HT1080 (cell line): ENCODE data around the gene ADAMTS15. TPM values are rescaled to one million over a fixed set of nuclear protein-coding genes. Genes with fewer than 3 reads are reported as not detected.
A peak's percentile ranks its signal among the peaks of the same experiment; 100 is the strongest.

Source experiments
- DNase-seq: peaks from one replicate; pipeline ENCODE4 v3.0.0-alpha.2; 2015; ENCODE audit warnings: low read depth
- total RNA-seq: library from RNA; depleted of rRNA; stranded (reverse); fragments of >200 nt; shearing (Covaris generic); gene quantifications from 2 replicates; pipeline ENCODE4 v1.2.3, GENCODE V29; 2014

Gene ADAMTS15
- total RNA-seq, 1 experiment from 2014 or later = 0.08 TPM

DNA sequence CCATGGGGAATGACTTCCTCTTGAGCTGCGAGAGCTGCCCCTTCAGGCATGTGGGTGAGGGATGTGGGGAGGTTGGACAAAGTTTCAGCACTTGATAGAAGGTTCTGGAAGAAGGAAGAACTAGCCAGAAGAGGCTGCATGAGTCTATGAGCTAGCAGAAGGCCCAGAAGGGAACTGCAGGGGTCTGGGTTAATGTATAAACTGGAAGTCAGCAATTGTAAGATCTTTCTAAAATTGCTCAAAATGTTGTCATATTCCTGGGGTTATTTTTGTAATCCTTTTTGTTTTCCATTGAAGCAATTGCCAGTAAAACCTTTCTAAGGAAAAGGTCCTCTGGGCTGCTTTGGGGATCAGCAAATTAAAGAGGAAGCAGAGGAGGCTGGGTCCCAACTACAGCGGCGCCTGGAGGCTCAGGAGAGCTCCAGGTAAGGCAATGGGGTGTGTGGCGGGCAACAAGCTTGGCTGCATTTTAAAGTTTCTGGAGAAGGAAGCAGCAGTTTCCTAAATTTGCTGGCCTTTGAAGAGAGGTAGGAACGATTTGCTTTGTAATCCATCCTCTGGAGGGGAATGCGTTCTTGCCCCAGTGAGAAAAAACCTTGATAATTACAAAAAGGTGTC is 29.2 kb downstream of the ADAMTS15 start:
- no peak for DNase-seq

DNA sequence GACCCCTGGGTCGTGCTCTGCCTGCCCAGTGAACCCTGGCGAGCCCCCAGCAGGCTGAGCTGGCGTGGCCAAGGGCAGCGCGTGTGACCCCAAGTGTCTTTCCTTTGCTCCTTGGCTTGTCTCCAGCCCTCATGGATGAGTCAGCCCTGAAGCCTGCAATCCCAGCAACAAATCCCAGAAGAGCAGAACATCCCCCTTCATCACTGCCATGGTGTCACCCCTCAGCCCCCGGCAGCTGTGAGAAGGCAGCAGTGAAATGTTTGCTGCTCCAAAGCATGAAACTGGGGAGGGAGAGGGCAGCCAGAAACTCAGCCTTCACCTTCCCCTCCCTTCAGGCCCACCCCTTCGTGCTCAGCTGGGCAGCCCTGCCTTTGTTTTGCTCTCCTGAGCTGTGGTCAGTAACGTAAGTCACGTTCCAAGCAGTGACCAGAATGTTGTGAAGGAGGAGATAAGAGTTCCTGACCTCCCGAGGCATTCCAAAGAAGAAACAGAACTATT is 29.8 kb downstream of the ADAMTS15 start:
- DNase-seq = peak; percentile 81

DNA sequence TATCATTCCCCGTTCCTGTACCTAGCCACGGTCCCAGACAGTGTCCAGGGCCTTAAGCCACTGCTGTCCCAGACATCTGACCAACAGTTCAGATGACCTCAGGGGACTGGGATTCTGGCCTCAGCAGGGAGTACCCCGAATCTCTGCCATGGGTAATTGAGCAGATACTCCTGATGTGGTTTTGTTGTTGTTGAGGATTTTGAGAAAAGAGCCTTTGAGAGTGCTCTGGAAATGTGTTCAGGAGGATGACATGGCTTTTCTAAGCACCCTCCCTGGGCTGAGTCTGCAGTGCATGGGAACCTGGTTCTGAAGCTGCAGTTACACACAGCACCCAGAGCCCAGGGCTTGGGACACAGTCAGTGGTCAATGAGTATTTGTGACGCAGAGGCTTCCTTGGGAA is 30.4 kb downstream of the ADAMTS15 start:
- no peak for DNase-seq

DNA sequence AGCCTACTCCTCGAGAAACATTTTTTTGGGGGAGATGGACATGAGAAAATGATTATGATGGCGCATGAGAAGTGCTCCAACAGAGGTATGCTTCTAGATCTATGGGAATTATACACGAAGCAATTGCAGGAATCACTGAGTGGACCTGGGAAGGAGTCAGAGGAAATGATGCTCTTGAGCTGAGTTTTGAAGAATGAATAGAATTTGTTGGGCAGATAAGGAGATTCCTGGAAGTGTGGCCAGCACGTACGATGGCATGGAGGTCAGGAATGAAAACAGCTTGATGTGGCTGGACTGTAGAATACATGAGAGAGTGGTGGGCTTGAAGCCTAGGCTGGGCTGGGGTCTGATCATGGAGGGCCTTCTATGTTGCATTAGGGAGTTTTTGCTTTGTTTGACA is 31.7 kb downstream of the ADAMTS15 start:
- no peak for DNase-seq

DNA sequence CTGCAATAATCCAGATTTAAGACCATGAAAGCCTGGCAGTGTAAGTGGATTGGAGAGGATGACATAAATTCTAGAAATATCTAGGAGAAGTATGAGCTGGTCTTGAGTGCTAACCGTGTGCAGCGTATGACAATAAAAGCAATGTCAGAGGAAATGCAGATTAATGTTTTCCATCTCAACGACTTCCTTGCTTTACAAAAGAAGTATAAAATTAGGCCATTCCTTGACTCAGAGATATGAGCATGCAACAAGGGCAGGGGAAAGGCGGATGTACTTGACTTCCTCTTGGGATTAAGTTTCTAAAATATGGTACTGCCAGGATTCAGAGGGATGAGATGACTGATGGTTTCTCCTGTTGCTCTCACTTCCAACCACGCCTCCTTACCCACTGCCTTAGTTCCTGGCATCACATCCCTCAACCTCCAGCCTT is 32.3 kb downstream of the ADAMTS15 start:
- peak; percentile 77 for DNase-seq

DNA sequence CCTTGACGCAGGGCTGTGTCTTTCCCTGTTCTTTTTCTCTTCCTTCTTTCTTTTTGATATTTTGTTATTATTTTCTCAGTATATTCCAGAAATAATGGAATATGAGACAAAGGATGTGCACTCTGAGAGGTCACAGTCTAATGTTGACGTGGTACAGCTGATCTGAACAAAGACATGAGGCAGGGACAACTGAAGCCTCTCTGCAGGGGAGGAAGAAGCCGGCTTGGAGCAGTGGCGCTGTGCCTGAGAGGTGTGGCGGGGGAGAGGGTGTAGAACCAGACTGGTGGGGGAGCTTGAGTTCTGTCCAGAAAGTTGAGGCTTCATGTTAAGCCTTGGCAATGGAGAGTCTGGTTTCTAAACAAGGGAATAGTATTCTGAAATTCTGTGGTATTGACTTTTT is 34.7 kb downstream of the ADAMTS15 start:
- no peak for DNase-seq

DNA sequence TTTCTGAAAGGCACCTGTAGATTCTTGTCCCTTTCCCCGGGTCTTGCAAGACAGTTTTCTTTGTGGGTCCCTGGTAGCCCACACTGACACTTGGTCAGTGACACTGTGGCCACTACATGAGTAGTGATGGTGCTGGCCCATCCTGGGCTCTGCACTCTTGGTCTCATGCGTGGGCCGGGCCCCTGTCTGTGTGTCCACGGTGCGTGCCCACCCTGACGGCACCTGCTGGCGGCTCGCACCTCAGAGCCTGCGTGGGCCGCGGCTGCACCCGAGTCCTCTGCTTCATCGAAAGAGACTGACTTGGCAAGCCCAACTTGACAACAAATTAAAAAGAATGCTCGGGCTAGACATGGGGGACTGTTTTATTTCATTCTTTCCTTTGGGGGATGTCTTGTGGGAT is 37.5 kb downstream of the ADAMTS15 start:
- DNase-seq = no peak

DNA sequence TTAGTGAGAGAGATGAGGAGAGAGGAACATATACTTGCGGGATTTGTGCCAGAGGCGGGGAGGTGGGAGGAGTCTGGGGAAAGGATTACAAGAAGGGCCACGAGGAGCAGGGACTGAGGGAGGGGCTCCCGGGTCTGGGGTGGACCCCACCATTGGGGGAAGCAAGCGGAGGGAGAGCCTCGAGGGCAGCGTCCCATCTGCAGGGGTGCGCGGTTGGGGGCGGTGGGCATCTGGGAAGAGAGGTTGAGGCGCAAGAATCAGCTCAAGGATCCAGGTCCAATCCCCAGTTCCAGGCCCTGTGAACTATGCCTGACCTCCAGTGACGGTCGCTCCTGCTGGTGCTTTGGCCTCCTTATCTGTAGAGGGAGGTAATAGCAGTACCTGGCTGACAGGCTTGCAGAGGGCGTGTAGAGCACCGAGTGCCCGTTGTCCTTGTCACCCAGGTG is 38.0 kb downstream of the ADAMTS15 start:
- no peak for DNase-seq

DNA sequence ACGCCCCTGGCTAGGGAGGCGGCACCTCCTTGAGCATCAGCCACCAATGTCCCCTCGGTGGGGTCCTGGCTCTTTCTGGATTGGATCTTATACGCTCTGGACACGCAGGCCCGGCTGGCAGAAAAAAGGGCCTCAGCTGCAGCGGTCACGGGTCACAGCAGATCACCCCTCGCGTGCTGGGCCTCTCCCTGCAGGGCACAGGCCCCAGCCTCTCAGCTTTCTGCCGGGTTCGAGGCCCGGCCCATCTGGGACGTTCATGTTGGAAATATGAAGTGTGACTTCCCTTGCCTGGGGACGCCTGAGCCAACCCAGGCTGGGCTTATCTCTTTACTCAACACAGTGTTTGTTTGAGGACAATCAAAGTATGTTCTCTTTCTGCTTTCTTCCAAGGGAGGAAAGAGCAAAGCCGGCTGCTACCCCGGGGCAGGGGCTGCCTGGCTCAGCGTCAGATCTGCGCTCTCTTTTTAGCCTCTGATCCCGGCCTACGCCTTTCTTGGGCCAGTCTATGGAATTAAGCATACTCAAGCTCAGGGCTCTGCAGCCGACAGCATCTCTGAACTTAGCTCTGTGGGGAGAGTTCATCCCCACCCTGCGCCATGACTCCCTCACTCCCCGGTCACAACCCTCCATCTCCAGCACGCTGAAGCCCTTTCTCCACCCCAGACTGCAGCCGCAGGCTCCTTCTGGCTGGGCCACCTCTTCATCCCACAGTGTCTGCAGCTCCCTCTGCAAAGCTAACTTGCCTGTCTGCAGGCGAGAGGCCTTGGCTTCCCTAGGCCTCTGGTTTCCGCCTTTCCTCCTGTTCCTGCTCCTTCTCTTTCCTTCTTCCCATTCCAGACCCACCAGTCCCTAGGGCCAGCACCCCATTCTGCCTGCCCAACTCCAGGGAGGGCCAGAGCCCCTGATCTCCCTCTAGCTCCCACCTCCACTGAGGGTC is 38.8 kb downstream of the ADAMTS15 start:
- no peak for DNase-seq

DNA sequence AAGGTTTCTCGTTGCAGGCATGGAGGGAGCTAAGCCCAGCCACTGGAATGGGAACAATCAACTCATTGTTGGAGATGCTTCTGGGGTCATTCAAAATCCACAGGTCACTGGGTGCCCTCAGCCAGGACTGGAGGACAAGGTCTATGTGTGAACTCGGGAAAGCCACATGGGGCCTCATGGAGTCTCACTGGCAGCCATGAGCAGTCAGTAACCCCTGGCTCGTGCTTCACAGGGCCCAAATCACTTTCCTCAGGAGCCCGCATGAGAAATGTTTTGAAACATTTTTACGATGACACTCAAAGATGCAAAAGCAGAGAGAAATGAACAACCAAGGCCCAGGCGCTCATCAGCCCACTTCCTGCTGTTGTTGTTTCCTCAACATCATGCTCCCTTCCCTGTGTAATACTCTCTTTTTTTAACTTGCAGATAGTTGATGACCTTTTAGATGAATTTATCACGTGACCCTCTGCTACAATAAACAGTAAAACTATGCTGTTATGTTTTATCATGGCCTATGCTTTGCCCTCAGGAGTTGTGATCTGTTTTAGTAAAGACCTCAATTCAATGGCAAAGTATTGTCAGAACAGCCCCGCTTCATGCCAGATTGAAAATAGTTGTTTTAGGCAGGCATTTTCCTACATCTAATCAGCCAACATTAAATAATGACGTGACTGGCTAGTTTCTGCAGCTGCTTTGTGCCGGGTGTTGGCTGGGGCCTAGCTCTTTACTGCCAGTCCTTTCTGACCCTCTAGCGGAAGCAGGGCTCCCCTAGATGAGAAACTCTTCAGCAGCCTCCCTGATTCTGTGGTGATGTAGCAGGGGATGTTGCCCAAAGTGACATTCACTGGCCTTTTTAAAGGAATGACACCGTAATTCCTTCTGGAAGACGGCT is 39.7 kb downstream of the ADAMTS15 start:
- no peak for DNase-seq

DNA sequence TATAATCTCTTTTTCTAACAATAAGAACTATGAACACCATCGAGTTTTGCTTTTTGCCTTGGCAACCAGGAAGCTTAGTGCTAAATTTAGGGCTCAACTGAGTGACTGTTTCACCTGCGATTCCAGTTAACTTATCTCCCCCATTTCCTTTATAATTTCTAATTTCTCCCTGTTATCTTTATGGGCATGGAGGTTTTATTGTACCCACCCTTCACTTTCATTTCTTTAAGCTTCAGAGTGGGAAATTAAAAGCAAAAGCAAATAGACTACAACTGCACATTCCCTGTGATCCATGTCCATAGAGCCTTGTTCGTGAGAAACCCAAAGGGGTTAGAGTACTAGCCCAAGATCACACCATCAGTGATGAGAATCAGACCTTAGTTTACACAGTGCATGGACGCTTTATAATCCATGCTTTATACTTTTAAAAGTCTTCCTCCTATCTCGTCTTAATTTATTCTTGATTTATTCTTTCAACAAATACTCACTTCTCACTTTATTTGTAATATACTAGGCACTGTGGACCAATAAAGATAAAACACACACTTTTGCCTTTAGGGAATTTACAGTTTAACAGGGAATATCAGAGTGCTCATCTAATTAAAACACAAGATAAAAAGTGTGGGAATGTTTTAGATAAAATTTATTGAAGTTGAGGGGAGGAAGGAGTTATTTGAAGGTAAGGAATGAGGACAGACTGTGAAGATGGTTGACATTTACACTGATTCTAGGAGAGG is 40.6 kb downstream of the ADAMTS15 start:
- DNase-seq = no peak

DNA sequence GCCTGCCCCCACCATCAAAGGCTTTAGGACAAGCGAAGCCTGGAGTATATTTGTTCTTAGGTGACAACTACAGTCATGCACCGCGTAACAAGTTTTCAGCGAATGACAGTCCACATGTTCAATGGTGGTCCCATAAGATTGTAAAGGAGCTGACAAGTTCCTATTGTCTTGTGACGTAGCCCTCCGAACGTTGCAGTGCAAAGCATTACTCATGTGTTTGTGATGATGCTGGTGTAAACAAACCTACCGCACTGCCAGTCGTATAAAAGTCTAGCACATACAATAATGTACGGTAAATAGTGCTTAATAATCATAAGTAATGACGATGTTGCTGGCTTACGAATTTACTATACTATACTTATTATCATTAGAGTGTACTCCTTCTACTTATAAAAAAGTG is 41.3 kb downstream of the ADAMTS15 start:
- no peak for DNase-seq

DNA sequence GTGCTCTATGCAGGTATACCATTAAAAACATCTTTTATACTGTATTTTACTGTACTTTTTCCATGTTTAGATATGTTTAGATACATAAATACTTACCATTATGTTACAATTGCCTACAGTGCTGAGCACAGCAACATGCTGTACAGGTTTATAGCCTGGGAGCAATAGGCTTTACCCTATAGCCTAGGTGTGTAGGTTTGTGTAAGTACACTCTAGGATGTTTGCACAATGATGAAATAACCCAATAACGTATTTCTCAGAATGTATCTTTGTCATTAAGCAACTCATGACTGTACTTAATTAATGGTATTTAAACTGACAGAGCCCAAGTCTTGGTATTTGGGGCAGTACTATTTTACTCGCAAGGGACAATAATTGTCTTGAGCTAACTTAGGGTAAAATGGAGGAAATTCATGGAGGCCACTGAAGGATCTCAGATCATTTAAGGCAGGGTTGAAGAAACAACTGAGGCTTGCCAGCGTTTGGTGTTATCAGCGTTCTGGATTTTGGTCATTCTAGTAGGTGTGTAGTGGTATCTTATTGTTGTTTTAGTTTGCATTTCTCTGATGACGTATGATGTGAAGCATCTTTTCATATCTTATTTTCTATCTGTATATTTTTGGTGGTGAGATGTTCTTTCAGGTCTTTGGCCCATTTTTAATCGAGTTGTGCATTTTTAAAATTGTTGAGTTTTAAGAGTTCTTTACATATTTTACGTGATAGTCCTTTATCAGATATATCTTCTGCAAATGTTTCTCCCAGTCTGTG is 42.4 kb downstream of the ADAMTS15 start:
- DNase-seq = no peak

DNA sequence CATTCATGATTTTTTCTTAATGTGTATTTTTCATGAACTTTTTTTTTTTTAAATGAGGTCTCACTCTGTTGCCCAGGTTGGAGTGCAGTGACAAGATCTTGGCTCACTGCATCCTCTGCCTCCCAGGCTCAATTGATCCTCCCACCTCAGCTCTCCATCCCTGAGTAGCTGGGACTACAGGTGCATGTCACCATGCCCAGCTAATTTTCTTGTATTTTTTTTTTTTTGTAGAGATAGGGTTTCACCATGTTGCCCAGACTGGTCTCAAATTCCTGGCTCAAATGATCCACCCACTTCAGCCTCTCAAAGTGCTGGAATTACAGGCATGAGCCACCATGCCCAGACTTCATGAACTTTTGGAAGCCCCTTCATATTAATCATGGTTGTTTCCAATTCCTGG is 49.7 kb downstream of the ADAMTS15 start:
- no peak for DNase-seq

DNA sequence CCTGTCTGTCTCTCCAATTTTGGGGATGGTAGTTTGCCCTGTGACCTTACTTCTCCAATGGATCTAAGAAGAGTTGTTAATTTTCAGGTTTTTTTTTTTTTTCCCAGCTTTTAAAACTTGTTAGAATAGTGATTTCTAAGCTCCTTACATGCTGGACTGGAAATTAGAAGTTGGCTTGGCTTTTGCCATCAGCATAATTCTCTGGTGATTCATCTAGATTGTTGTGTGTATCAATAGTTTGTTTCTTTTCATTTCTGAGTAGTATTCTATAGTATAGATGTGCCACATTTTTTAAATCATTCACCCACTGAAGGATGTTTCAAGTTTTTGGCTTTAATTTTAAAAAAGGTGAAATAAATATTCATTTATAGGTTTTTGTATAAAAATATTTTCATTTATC is 51.4 kb downstream of the ADAMTS15 start:
- no peak for DNase-seq

DNA sequence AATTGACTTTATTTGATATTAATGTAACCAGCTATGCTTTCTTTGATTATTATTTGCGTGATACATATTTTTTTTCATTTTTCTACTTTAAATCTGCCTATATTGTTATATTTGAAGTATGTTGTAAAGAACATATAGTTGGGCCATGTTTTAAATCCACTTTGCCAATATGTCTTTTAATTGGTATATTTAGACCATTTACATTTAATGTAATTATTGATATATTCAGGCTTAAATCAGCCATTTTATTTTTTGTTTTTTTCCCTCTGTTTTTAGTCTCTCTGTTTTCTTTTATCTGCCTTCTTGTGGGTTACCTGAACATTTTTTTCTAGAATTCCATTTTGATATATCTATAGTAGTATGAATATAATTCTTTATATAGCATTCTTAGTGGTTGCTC is 55.9 kb downstream of the ADAMTS15 start:
- no peak for DNase-seq

DNA sequence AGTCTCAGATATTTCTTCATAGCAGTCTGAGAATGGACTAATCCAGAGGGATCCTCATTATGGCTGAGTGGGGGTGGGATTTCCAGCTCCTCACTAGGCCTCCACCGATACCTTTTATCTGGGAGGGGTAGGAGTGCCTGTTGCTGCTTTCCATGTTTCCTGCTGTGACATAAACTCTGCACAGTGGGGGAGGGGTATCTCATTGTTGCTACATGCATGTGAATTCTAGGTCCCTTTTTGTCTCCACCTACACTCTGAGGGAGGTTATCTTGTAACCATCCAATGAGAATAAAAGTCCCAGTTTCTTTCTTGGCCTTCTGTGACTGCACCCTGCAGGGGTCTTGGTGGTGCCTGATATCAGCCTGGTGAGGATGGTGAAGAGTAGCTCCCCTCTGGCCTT is 60.5 kb downstream of the ADAMTS15 start:
- no peak for DNase-seq

DNA sequence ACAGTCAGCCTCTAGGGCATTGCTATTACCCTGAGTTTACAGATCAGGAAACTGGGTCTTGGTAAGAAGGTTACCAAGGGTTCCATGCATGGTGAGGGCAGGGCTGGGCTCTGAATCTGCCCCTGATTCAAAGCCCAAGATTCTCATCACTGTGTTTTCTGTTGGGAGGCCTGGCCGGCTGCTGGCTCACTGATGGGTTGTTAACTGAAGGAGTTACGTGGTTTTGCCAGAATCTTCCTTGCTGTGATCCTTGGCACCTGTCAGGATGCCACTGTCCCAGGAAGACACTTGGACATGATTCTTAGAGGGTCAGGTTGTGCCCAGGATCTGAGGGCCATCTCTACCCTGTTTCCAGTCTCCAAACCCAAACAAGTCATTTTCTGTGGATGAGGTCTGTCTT is 61.5 kb downstream of the ADAMTS15 start:
- DNase-seq = no peak

DNA sequence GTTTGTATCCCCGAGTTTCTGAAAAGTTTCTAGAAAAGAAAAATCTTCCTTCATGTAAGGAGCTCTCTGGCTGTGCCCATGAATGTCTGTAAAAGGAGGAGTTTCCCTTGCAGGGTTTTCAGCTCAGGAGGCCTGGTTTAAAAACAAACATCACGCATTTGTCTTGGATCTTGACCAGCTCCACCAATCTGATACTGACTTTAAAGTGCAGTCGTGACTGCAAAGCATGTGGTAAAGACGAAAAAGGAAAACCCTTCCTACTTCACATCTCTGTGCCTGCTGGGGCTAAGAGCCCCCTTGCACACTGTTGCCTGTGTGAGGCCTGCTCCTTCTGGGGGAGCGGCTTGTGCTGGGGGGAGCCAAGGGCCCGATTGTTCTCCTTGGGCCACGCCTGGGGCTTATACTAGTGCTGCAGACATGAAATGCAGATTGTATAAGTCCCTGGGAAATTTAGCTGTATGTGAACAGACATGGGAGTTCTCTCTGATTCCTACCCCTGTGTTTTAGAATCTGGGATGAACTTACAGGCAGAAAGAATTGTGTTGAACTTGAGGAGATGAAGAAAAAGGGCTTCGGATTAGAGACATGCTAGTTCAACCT is 62.1 kb downstream of the ADAMTS15 start:
- DNase-seq = no peak

DNA sequence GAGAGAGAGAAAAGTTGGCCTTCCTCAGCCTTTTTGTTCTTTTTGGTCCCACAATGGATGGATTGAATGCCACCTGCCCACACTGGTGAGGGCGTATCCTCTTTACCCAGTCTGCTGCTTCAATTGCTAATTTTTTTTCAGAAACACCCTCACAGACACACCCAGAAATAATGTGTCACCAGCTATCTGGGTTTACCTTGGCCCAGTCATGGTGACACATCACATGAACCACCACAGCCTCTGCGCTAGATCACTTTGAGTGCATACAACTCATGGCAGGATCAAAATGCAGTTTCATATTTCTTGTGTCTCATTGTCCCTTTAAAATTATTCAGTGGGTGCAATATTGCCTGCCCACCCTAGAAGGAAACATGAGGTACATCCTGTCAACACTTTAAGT is 63.3 kb downstream of the ADAMTS15 start:
- peak; percentile 62 for DNase-seq
